ENCODE data around the gene KCNJ5.

Gene KCNJ5

DNA sequence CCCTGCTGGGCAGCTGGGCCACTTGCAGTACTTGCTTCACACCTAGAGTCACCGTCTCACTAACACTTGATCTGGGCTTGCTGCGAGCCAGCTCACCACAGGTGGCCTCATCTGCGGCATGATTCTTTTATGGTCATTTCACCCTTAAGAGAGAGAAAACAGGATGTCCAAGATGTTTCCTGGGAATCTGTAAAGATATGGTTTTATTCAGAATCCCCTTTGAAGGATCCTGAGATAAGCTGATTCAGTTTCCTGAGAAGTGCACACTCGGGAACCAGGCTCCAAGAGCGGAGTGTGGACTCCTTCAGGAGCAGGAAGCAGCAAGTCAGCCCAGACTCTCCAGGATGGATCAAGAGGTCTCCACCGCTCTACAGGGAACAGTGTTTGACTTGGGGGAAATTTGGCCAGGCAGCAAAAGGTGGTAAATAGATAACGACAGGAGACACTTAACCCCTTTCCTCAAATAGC lies 73.3 kb downstream of the KCNJ5 start:
- DNase-seq, result no peak

DNA sequence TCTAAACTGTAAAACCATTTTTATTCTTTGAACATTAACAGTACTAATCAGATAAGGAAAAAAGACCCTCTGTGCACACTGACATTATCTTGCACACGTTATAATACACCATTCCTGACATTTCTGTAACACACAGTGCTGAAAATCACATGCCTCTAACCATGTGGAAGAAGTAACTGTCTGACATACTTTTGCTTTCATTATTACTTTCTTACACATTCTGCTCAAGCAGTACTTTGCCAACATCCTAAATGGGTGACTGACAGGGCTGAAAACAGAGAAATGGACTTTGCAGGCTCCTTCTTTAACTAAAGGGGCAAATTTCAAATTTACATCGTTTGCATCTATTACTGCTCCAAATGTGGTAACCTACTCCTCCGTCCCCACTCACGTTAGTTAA lies 74.3 kb downstream of the KCNJ5 start:
- no peak for DNase-seq

DNA sequence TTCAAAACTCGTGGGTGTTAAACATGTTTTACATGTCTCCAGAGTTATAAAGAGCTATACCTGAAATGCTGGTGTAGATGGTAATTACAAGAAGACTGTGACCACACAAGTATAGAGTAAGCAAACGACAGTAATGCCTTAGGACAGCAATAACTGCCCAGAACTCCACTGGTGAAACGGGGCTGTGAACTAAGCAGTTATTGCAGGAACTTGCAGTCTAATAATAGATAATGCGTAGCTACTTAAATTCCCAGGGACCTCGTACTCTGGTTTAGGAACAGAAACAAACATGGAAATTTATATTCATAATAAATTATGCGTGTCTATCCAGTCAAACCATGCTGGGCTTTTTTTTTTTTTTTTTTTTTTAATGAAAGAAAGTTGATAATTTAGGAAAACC lies 76.4 kb downstream of the KCNJ5 start:
- DNase-seq, result no peak

DNA sequence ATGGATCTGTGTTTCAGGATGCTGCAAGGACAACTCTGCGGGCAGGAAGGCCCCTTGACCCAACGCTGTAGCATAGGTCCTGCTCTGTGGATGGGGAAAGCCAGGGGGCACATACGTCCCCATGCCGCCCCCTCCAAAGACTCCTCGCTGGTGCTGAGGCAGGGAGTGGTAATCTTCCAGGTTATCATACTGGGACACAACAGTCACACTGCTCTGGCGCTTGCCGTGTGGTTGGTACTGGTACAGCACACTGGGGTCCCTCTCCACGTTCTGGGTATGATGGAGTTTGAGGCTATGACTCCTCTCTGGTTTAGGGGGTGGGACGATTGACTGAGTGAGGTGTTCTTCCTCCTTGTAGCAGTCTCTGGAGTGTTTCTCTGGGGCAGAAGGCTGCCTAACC lies 77.8 kb downstream of the KCNJ5 start:
- no peak for DNase-seq
